GM12892 (cell line): Measurements from ENCODE around the gene EEA1.

Experiments
- POLR2A ChIP-seq: IDR thresholded peaks from 2 replicates; pipeline ENCODE4 v1.6.1; 2011; ENCODE audit warnings: low read depth, low read length, control low read depth
- POLR2AphosphoS5 ChIP-seq: IDR thresholded peaks from 2 replicates; pipeline ENCODE4 v1.6.1; 2011; ENCODE audit warnings: low read depth, low read length, control low read depth
- TAF1 ChIP-seq: IDR thresholded peaks from 2 replicates; pipeline ENCODE4 v1.6.1; 2011; ENCODE audit warnings: low read depth, mild to moderate bottlenecking, control low read depth, low read length, borderline replicate concordance

DNA sequence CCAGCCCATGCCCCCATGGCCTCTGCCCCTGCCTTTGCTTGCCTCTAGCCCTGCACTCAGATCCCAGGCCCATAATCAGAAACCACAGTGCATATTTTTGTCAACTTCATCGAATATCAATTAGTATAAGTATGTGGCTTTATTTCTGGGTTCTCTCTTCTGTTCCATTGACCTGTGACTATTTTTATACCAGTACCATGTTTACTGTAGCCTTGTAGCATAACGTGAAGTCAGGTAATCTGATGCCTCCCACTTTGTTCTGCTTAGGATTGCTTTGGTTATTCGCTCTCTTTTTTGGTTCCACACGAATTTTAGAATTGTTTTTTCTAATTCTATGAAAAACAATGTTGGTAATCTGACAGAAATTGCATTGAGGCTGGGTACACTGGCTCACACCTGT, 14.9 kb downstream of the EEA1 start:
- TF ChIP-seq TAF1 (no peak), POLR2A (no peak), POLR2AphosphoS5 (no peak)
